Measurements from ENCODE around the gene MAPKAPK2.

The MAPKAPK2 gene

DNA sequence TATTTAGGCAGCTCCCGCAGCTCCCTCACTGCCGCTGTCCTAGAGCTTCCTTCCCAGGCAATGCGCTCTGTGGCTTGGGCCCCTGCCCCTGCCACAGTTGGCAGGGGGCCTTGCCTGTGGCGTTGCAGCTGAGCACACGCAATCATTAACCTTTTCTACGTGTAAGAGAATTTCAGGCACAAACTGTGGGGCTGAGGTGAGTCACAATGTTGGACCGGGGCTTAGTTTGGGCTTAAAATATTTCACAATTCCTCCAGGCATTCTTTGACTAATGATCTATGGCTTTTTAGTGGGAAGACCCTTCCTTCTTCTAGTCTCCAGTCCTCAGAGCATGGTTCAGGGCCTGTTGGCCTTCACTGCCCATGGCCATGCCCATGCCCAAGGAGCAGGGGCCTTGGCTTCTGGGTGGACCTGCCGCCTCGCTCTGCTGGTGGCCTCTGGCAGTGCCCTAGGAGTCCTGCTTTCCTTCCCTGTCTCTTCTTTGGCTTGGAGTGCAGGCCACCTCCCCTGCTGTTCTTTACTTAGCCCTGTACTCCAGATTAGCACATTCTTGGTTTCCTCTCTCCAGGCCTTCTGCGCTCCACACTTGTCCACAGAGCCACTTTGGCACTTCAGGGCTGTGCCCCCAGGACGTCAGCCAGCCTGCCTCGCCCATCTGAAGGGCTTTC, 39.2 kb downstream of the MAPKAPK2 start:
- no peak for DNase-seq

DNA sequence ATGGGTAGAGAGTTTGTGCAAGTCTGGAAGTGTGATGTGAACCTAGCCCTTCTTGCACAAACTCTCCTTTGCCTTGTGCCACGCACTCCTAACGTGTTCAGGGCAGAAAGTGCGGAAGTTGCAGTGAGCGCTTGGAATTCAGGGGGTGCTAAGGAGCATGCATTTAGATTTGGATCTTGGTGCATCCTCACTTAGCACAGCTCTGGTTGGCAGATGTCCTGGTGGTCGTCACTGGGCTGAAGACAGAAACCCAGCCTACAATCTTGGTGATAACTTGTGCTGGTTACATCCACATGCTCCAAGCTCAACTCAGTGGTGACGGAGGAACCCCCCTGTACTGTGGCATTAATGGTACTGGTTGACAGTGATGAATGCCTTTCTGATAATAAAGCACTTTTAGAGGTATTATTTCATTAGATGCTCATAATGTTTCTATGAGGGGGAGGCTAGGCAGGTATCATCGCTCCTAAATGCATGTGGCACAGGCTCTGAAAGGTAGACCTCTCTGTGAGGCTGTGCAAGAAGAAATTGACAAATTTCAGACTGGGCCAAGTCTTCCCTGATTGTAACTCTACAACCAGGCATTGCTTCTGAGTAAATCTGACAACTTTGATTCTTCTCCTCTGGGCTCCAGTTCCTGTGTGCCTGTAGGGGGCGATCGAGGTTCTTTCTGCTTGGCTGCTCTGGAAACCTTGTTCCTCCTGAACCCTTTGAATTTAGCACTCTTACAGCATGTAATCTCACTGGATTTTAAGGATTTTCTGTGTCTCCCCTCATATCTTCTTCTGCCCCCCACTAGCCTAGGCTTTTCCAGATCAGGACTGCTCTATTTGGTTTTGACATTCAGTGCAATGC, 40.6 kb downstream of the MAPKAPK2 start:
- DNase-seq: peak; percentile 75

DNA sequence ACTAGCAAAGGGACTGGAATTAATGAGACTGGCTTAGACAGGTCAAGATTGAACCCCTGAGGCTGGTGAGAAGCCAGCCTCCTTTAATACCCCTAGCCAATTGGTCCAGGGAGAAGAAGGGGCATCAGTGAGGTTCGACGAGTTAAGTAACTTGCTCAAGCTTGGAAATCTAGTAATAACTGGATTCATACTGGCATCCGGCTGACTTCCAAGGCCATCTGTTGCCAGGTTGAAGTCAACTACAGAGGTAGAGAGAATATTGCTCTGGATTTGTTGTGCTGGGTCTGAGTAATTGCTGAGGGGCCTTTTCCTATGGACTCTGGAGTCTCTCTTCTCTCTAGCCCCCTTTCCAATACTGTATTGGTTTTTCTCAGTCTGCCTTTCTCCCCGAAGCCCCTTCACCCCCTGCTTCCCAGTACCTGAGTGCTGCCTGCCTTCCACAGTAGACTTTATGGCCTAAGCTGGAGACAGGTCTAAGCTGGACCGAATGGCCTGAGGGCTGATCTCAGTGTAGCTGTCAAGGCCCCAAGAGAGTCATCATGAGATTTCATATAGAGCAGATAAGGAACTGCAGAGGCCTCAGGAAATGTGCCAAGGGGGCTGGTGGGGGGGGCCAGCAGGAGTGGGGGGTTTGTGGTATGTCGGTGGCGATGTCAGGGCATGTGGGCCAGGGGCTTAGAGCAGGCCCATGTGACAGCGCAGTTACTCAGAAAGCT, 43.4 kb downstream of the MAPKAPK2 start:
- no peak for DNase-seq

DNA sequence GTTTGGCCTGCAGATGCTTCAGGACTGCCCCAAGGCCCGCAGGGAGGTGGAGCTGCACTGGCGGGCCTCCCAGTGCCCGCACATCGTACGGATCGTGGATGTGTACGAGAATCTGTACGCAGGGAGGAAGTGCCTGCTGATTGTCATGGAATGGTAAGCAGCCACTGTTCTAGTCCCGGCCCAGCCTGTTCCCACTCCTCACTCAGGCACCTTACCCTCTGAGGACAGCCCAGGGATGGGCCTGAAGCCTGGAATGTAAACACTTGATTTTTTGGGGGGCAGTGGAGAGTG, 43.9 kb downstream of the MAPKAPK2 start:
- no peak for DNase-seq

DNA sequence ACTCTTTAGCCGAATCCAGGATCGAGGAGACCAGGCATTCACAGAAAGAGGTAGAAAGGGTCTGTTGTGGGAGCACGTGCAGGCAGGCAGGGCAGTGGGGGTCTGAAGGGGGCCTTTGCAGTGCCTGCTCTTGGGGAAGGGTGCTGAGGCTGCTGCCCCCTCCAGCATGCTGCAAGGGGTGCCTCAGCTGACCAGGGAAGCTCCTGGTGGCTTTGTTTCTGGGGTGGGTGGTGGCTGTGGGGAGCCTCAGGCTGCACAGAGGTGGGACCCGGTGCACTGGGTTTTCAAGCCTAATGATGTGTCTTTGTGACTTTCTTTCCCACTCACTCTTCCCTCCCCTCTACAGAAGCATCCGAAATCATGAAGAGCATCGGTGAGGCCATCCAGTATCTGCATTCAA, 44.3 kb downstream of the MAPKAPK2 start:
- DNase-seq: no peak

DNA sequence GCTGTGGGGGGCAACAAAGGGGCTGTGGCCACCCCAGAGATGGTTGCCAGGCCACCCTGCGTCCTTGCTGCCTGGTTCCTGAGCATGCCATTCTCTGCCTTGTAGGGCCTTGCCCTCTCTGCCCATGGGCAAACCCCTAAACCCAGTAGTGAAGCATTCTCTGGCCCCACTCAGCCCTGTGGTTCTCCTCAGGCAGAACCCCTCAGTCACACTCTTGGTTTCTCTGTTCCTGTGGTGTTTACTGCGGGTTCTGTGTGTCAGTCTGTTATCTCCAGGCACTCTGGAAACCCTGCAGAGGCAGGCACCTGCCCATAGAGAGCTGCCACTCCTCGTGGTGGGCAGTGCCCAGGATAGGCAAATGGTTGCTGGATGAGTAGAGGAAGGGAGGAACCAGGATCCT, 44.8 kb downstream of the MAPKAPK2 start:
- DNase-seq: no peak

DNA sequence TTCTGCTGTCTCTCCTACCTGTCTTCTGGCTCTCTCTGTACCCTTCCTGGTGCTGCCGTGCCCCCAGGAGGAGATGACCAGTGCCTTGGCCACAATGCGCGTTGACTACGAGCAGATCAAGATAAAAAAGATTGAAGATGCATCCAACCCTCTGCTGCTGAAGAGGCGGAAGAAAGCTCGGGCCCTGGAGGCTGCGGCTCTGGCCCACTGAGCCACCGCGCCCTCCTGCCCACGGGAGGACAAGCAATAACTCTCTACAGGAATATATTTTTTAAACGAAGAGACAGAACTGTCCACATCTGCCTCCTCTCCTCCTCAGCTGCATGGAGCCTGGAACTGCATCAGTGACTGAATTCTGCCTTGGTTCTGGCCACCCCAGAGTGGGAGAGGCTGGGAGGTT, 47.8 kb downstream of the MAPKAPK2 start:
- no peak for DNase-seq

DNA sequence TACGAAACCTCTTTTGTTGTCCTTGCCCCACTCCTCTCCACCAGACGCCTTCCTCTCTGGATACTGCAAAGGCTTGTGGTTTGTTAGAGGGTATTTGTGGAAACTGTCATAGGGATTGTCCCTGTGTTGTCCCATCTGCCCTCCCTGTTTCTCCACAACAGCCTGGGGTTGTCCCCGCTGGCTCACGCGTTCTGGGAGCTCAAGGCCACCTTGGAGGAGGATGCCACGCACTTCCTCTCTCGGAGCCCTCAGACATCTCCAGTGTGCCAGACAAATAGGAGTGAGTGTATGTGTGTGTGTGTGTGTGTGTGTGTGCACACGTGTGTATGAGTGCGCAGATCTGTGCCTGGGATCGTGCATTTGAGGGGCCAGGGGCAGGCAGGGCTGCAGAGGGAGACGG, 48.3 kb downstream of the MAPKAPK2 start:
- DNase-seq: no peak

DNA sequence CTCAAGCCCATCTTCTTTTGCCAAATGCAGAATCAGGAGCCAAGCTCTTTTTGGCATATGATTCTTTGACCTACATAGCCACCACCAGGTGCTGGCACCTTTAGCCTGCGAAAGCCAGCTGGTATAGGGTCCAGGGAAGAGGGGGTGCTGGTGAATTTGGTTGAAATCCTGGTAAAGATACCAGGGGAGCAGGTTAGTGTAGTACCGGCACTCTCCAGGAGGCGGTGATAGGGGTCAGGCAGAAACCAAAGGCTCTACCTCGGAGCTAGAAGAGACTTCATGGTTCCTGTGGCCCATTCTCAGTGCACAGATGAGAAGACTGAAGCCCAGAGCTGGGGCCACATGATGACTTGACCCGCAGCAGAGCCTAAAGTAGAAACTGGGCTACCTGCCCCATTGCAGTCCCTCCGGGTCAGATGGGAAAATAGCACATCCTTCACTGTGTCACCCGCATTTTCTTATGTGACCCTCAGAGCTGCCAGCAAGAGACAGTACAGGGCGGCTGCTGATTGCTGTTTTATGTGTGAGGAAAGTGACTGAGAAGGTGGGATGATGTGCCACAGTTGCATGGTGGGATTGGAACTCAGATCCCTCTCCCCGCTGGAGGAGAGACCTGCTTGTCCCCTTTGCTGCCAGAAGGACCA, 49.9 kb downstream of the MAPKAPK2 start:
- DNase-seq: peak; percentile 91

DNA sequence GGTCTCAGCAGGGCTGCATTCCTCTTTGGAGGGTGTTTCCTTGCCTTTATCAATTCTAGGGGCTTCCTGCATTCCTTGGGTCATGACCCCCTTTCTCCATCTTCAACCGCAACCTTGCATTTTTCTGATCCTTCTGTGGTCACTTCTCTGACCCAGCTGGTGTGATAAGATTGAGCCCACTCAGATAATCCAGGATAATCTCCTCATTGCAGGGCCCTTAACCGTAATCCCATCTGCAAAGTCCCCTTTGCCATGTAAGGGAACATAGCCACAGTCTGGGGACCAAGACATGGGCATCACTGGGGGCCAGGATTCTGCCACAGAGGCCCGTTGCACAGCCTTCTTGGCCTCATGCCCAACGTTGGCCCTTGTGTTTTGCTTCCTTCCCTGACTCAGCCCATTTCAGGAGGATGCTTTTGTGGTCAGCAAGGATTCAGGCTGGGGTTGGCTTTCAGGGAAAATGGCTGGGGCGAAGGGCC, 50.9 kb downstream of the MAPKAPK2 start:
- DNase-seq: no peak

DNA sequence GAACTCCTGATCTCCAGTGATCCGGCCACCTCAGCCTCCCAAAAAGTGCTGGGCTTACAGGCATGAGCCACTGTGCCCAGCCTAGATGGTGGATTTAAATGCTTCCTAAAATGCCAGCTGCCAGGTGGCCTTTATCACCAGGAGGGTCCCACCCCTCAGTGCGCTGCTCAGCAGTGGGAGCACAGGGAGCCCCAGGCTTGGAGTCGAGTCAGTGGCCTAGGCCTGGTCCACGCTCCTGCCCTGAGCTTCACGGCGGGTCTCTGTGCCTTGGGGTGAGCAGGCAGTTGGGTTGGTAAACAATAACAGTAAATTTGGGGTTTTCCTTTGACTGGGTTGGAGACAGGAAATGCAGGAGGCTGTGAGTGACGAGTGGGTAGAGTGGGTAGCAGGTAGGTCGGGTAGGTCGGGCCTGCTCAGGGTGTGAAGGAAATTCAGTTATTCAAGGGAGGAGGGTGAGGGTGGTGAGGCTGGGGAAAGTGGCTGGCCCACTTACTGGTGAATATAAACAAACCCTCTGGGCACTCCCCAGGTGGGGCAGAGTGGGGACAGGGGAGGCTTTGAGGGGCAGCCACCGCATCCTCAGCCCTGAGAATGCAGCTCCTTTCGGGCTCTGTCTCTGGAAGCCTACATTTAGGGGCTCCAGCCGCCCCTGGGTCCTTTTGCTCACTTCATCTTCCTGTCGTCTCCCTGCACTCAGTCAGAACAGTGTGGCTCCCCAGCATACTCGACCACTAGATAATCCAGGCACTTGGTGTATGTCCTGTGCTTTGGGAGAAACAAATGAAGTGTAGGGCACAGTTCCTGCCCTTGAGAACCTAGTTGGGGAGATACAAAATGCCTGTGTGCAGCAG, 52.4 kb downstream of the MAPKAPK2 start:
- DNase-seq: no peak

DNA sequence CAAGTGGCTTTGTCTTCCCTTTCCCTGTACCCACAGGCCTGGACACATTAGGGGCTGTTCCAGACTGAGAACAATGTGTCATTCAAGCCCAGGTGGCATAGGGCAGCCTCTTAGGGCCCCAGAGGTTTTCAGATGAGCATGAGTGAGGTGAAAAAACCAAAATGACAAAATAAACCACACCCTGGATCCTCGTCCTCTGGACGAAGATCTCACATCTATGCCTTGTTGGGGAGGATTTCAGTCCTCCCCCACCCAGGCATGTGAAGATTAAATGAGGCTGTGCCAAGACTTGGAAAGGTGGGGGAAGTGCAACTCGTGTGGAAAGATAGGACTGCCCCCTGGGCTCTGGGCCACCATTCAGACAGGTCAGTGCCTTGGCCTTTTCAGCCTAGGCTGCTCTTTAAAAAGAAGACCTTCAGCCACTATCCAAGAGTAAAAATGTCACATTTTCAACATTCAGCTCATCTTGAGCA, 53.1 kb downstream of the MAPKAPK2 start:
- DNase-seq: no peak

DNA sequence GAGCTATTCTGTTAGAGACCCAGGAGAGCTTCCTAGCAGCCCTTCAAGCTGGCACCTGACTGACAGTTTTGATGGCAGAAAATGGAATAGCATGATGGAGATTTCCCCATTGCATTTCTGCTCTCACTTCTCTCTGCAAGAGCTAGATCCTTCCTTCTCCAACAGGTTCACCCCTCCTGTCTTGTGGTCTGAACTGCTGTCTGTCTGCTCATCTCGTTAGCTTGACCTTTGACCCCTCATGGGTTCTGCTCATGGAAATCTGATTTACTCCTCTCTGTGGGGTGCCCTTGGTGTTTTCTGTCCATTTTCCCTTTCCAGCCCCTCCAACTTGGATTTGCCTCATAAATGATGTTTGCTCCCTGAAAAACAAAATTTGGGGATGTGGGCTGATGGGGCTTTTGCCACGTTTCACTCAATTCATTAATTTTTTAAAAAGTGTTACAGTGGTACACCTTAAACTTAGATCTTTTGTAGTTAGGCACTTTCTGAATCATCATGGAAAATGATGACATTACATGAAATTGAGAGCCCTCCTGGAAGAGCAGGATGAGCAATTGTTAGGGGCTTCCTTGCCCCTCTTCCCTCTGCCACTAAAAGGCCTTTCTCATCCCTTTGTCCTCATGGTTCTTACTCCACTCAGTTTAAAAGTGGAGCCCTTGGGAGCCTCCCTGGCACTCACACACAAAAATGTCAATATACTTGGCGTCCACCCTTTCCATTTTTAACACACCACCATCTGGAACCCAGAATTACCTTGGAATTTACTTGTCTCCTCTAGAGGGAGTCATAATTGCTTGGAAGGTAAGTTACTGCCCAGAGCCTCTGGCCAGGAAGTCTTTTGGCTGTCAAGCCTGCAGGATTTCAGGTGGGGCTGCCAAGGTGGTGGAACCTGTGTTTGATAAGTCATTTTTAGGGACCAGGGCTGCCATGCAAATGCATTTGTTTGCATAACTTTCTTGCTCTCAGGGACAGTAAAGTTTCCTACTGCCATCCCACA, 54.0 kb downstream of the MAPKAPK2 start:
- no peak for DNase-seq

DNA sequence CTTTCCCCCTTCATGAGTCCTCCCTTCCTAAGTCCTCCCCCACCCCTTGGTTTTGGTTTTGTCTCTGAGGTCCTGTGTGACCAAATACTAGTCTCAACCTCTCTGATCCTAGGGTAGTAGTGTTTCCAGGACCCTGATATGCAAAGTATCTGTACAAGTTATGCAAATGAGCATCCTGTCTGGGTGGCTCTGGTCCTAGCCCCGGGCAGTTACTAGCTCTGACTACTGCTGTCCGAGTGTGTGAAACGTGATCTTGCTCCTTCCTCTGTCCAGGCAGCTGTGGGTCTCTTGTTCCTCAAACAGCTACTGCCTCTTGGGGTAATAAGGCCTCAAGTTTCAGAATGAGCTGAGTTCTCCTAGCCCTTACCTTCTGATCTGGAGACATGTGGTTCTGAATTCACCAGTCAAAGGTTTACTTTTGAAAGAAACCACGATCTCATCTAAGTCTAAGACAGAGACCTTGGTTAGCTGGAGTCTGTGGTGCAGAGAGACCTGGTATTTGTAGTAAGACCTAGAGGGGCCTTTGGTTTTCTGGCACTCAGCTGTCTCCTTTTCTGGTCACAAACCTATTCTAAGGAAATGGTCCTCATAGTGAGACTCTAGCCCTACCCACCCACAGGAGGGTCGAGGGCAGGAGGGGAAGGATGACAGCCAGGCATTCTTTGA, 54.8 kb downstream of the MAPKAPK2 start:
- peak; percentile 74 for DNase-seq

DNA sequence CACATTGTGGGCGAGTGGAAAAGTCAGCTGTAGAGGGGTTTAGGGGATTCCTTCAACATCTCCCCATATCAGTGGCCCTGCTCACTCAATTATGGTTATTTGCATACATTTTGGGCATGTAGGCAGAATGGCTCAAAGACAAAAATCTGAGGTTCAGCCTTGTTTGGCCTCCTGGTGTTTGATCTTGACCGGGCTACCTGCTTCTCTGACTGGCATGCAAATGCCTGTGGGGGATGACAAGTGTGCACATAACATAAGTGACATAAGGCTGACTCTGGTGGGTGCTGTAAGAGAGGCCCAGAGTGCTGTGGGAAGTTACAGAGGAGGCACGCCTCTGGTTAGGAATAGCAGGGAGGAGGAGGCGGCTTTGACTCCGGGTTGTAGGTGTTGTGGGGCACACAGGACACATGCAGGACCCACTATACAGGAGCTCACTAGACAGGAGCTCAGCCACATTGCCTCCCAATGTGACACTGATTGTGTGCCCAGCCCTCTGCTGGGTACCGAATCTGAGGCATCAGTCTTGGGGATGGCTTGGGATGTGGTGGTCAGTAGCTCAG, 56.5 kb downstream of the MAPKAPK2 start:
- DNase-seq: peak; percentile 52

DNA sequence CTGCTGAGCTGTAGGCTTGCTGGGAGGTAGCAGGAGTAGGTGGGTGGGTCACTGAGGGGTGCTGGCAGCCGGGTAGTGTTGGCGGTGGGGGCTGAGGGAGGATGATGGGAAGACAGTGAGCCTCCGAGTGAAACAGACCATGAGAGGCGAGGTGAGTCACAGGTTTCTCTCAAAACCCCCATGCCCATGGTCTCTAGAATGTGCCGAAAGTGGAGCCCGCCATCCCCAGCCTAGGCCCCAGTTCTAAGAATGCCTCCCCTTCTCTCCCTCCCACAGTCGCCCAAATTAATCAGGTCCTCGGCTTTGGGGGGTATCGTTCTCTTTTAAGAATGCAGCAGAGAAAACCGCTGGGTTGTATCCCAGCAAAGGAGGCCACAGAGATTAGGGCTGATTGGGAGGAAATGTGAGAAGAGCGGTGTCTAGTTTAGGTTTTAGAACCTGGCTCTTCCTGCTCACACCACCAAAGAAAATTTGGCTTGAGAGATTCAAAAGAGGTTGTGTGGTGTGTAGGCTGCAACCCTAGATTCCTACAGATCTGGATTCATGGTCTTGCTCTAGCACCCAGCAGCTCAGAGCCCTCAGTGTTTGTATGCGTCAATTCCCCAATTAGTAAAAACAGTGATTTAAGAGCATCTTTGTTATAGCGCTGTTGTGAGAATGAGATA, 58.1 kb downstream of the MAPKAPK2 start:
- peak; percentile 78 for DNase-seq

DNA sequence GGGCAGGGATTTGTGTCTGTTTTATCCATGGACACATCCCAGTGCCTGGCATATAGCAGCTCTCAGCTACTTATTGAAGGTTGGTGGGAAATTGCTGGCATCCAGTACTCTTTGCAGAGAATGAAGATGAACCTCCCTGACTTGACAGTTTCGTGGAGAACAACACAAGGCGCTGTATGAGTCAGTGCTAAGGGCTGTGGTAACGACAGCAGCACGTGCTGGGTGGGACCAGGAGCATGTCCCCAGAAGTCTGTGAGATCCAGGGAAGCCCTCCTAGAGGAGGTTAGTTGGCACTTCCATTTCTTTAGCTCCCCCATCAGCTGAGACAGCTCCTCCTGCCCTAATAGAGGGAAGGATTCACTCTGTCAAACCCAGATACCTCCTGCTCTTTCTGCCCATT, 60.0 kb downstream of the MAPKAPK2 start:
- DNase-seq: no peak

DNA sequence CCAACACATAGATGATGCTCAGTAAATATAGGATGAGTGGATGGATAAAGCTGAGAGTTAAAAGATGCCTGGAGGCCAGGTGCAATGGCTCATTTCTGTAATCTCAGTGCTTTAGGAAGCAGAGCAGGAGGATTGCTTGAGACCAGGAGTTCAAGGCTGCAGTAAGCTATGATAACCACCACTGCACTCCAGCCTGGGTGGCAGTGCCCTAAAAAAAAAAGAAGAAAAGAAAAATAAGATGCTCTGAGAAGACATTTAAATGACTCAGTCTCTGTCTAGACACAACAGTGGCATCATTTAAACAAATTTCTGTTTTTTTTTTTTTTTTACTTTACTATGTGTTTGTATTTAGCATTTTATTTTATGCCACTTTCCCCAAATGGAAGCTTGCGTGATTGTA, 60.6 kb downstream of the MAPKAPK2 start:
- no peak for DNase-seq

DNA sequence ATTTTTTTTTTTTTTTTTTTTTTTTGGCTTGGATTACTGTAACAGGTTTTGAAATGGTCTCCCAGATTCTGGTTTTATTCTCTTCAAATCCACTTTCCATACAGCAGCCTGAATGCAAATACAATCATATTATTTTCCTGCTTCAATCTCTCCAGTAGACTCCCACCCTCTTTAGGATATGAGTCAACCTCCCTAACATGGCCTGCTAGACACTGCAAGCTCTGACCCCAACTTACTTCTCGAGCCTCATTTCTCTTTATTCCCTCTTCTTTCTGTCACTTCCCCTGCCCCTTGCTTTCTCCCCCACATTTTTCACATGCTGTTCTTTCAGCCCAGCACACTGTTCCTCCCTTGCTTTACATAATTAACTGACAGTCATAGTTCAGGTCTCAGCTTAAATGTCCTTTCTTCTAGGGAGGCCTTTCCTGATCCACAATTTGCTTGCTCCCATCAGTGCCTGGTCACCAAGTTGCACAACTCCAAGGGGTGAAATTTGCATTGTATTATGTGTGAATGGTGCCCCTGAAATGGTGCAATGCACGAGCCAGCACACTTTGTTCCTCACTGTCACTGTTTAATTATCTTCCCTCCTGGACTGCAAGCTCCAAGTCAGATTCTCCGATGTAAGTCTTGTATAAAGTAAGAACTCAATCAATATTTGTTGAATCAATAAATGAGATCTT, 63.8 kb downstream of the MAPKAPK2 start:
- DNase-seq: no peak
